GM12878 (cell line): ENCODE results near the gene VSTM2L. TPM values are rescaled to one million over a fixed set of nuclear protein-coding genes. Genes with fewer than 3 reads are reported as not detected.

Experiments used
- ATAC-seq: fragments of 200-7000 bp; cut with Tn5 transposase; 3 replicates; pipeline ENCODE4 v1.9.1; 2020; ENCODE audit warnings: mild to moderate bottlenecking, moderate library complexity
- BruUV-seq: library from RNA; stranded (reverse); fragments of 400-500 nt; replicated peaks from 2 replicates; lab custom pipeline; 2021; lab: Mats Ljungman, UMichigan
- CTCF ChIA-PET: fragments of 300-600 bp; sonication (Branson Sonifier 250); formaldehyde crosslinking; extraction: SDS; loops from one replicate; lab custom pipeline; 2021; ENCODE audit warnings: inconsistent platforms; lab: Yijun Ruan, JAX
- POLR2A ChIA-PET: fragments of 350-600 bp; formaldehyde crosslinking; extraction: SDS; loops from one replicate; lab custom pipeline; 2021; ENCODE audit warnings: inconsistent platforms; lab: Charles Lee
- RAD21 ChIA-PET: fragments of 300-600 bp; sonication (Branson Sonifier 250); formaldehyde crosslinking; loops from one replicate; lab custom pipeline; 2023; ENCODE audit warnings: antibody characterized with exemption; ENCODE audit not compliant: unreplicated experiment; lab: Charles Lee
- SMC1A ChIA-PET: fragments of 300-600 bp; sonication (Branson Sonifier 250); formaldehyde crosslinking; loops from one replicate; lab custom pipeline; 2023; ENCODE audit not compliant: unreplicated experiment, uncharacterized antibody; lab: Charles Lee
- DNase-seq: peaks from one replicate; pipeline ENCODE4 v3.0.0-alpha.2; 2011; ENCODE audit warnings: low read depth, low spot score
- FAIRE-seq: peaks from 3 replicates; lab custom pipeline; 2011; peaks lifted over from hg19 to GRCh38; lab: Jason Lieb, UNC
- H2AFZ ChIP-seq: 2 replicates; pipeline ENCODE4 v1.6.0; 2011; ENCODE audit warnings: low read depth, low read length, control low read depth; ENCODE audit not compliant: control insufficient read depth
- H3K27ac ChIP-seq: 2 replicates; pipeline ENCODE4 v1.5.1; 2011; ENCODE audit warnings: control low read depth; ENCODE audit not compliant: control insufficient read depth, insufficient read depth
- H3K27me3 ChIP-seq, 2 experiments: replicated peaks in 1 of 2; 2 replicates each; pipeline versions ENCODE4 v1.6.0 to v1.6.1; 2011; ENCODE audit warnings: low read length in 1 of 2; ENCODE audit not compliant: control insufficient read depth in 2 of 2, insufficient read depth in 2 of 2
- H3K36me3 ChIP-seq, 2 experiments: 2 replicates each; pipeline ENCODE4 v1.5.1; 2011; ENCODE audit warnings: low read length in 1 of 2; ENCODE audit not compliant: control insufficient read depth in 2 of 2, insufficient read depth in 2 of 2
- H3K4me1 ChIP-seq: 2 replicates; pipeline ENCODE4 v1.6.1; 2011; ENCODE audit warnings: mild to moderate bottlenecking, low read length, moderate library complexity, mixed read lengths; ENCODE audit not compliant: control insufficient read depth, insufficient read depth
- H3K4me2 ChIP-seq: 2 replicates; pipeline ENCODE4 v1.6.0; 2011; ENCODE audit warnings: control low read depth; ENCODE audit not compliant: control insufficient read depth, insufficient read depth
- H3K4me3 ChIP-seq: fragments of 200-600 bp; sonication (generic); 2 replicates; pipeline ENCODE4 v1.5.1; 2016
- H3K79me2 ChIP-seq: 2 replicates; pipeline ENCODE4 v1.6.0; 2011; ENCODE audit warnings: low read length; ENCODE audit not compliant: control insufficient read depth, insufficient read depth
- H3K9ac ChIP-seq: 2 replicates; pipeline ENCODE4 v1.8.0; 2011; ENCODE audit warnings: low read length, control low read depth, mixed read lengths; ENCODE audit not compliant: control insufficient read depth, insufficient read depth
- H3K9me3 ChIP-seq: replicated peaks from 3 replicates; pipeline ENCODE4 v1.5.1; 2011; ENCODE audit warnings: mild to moderate bottlenecking, low read length; ENCODE audit not compliant: control insufficient read depth, insufficient read depth
- H4K20me1 ChIP-seq: 2 replicates; pipeline ENCODE4 v1.6.0; 2011; ENCODE audit not compliant: control insufficient read depth, insufficient read depth
- HDAC6 ChIP-seq: fragments of 200-600 bp; sonication (generic); IDR thresholded peaks from one replicate; pipeline ENCODE4 v1.8.0; 2017; ENCODE audit warnings: antibody characterized with exemption; ENCODE audit not compliant: unreplicated experiment
- MYB ChIP-seq: fragments of 150-350 bp; IDR thresholded peaks from 2 replicates; pipeline ENCODE4 v1.6.1; 2014; ENCODE audit warnings: mild to moderate bottlenecking, low read depth, low read length, borderline replicate concordance
- STAT3 ChIP-seq: IDR thresholded peaks from 2 replicates; pipeline ENCODE4 v1.6.1; 2011; ENCODE audit warnings: low read depth, low read length, improper control_type of control experiment
- WGBS: methylation state at CpG from one replicate; pipeline ENCODE4 v1.1.6; 2016; ENCODE audit warnings: low lambda C conversion rate; ENCODE audit not compliant: insufficient replicate concordance, insufficient coverage; ENCODE audit errors: missing lambda C conversion rate; 5-methylcytosine and 5-hydroxymethylcytosine counted together
- in situ Hi-C: fragments of 300-500 bp; cut with MboI; formaldehyde crosslinking; loops from 9 replicates; pipeline ENCODE4 v1.14.3; 2018; ENCODE audit warnings: mixed read lengths
- intact Hi-C: fragments of 100-400 bp; cut with micrococcal nuclease; formaldehyde crosslinking; loops from one replicate; pipeline ENCODE4 v1.14.2; 2022; ENCODE audit not compliant: unreplicated experiment
- polyA plus RNA-seq, 11 experiments: library from polyadenylated mRNA; depleted of rRNA in 4 of 11; unstranded in 6 of 11; stranded (reverse) in 5 of 11; fragments of >200 nt; fragmentation: Nextera tagmentation in 4 of 11; fragmentation: Illumina TruSeq in 1 of 11; extraction: Ambion mirVana in 4 of 11; extraction: Trizol in 1 of 11; gene quantifications; 1 replicate in 1 of 11; 2 replicates in 10 of 11; pipeline versions ENCODE4 v1.2.1 to v1.2.3, GENCODE V29; 2011 to 2016; ENCODE audit warnings: inconsistent platforms in 2 of 11, missing spikeins in 2 of 11, low read depth in 1 of 11
- total RNA-seq, 4 experiments: library from RNA; depleted of rRNA in 3 of 4; stranded (reverse); fragments of >200 nt in 3 of 4; fragmentation: Illumina TruSeq in 1 of 4; extraction: Trizol in 1 of 4; gene quantifications; 2 replicates each; pipeline versions ENCODE4 v1.2.1 to v1.2.3, GENCODE V29; 2013 to 2021
- TF ChIP-seq, protein P1 (sequence below): fragments of 450-650 bp; IDR thresholded peaks from 2 replicates; pipeline ENCODE4 v1.6.1; 2014; ENCODE audit warnings: mild to moderate bottlenecking
- TF ChIP-seq, protein P2 (sequence below), 3 experiments: IDR thresholded peaks in 2 of 3; conservative IDR thresholded peaks in 1 of 3; 2 replicates each; pipeline ENCODE4 v1.5.1; 2011; ENCODE audit warnings: low read depth in 3 of 3, low read length in 3 of 3, mild to moderate bottlenecking in 3 of 3, control low read depth in 2 of 3, moderate library complexity in 2 of 3, inconsistent platforms in 1 of 3, mixed read lengths in 1 of 3; ENCODE audit not compliant: control insufficient read depth in 2 of 3, insufficient read depth in 1 of 3; ENCODE audit errors: extremely low read depth in 1 of 3

VSTM2L gene
- total and polyA plus RNA-seq, 10 of the 15 experiments (the other 5 are each of a cell fraction or from before 2014, with no cell fraction given) = 0.05 to 1.5 (median 0.63) TPM; not detected in 2

DNA sequence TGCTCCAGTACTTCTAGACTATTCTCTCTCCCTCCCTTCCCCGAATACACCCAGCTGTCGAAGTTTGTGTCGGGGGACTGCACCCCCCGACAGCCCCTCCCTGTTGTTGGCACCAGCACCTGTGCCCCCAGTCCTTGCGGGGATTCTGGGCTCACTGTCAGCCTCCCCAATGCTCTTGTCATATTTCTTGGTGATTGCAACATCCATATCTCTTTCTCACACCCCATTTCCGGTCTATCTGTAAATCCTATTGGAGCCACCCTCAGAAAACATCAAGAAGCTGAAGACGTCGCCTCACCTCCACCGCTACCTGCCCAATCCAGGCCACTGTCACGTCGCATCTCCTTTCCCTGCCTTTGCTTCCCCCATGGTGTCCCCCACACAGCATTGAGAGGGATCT, 32.6 kb upstream of the VSTM2L start (continued):
- TF ChIP-seq, protein P1, sequence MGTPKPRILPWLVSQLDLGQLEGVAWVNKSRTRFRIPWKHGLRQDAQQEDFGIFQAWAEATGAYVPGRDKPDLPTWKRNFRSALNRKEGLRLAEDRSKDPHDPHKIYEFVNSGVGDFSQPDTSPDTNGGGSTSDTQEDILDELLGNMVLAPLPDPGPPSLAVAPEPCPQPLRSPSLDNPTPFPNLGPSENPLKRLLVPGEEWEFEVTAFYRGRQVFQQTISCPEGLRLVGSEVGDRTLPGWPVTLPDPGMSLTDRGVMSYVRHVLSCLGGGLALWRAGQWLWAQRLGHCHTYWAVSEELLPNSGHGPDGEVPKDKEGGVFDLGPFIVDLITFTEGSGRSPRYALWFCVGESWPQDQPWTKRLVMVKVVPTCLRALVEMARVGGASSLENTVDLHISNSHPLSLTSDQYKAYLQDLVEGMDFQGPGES = no peak
- TF ChIP-seq STAT3 = no peak

DNA sequence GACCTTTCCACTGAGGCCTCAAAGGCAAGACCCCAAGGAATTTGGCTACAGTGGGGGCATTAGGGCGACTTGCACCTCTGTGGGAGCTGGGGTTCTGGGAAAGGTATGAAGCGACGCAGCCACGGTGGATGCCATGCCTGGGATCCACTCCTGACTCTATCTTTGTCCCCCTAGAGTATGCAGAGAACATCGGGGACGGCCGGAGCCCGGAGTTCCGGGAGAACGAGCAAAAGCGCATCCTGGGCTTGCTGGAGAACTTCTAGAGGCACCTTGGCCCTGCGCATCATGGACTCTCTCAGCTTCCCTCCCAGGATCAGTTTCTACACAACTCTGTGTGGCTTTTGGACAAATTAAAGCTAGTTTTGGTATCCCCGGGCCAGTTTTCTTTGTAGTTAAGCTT, 31.2 kb upstream of the VSTM2L start:
- no peaks in the 10 kb centered on the region for H3K27me3 ChIP-seq
- H3K4me2 ChIP-seq = no peak overlapping the region
- no TSS peak for BruUV-seq
- FAIRE-seq = no peak
- in situ Hi-C loops = no loop called here
- H3K4me1 ChIP-seq = no peaks in the 10 kb centered on the region
- RAD21 ChIA-PET = no interaction called here
- no peaks in the 10 kb centered on the region for H3K9me3 ChIP-seq
- H3K79me2 ChIP-seq = no peaks in the 10 kb centered on the region
- H3K36me3 ChIP-seq = peaks cover 3 to 10% of the 10 kb centered on the region in 2 experiments; a peak in 3 of 4 replicates
- intact Hi-C loops = no loop called here
- CTCF ChIA-PET = no interaction called here
- POLR2A ChIA-PET = no interaction called here
- H3K9ac ChIP-seq = no peak overlapping the region
- 94% methylated on average over 13 of the region's 13 CpGs for WGBS
- no peak overlapping the region for H3K4me3 ChIP-seq
- H3K27ac ChIP-seq = no peak overlapping the region
- SMC1A ChIA-PET = no interaction called here
- DNase-seq = no peak
- ATAC-seq = no peak
- TF ChIP-seq MYB (no peak), HDAC6 (no peak)
- TF ChIP-seq, protein P2, sequence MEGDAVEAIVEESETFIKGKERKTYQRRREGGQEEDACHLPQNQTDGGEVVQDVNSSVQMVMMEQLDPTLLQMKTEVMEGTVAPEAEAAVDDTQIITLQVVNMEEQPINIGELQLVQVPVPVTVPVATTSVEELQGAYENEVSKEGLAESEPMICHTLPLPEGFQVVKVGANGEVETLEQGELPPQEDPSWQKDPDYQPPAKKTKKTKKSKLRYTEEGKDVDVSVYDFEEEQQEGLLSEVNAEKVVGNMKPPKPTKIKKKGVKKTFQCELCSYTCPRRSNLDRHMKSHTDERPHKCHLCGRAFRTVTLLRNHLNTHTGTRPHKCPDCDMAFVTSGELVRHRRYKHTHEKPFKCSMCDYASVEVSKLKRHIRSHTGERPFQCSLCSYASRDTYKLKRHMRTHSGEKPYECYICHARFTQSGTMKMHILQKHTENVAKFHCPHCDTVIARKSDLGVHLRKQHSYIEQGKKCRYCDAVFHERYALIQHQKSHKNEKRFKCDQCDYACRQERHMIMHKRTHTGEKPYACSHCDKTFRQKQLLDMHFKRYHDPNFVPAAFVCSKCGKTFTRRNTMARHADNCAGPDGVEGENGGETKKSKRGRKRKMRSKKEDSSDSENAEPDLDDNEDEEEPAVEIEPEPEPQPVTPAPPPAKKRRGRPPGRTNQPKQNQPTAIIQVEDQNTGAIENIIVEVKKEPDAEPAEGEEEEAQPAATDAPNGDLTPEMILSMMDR (IDR thresholded peaks at IDR 0.05 in 2 of 3, conservative IDR thresholded peaks at IDR 0.05 in 1 of 3; ENCODE audit: control insufficient read depth in 2 of 3, extremely low read depth in 1 of 3, insufficient read depth in 1 of 3, low read depth in 3 of 3, low read length in 3 of 3) = no peak
- no peak overlapping the region for H2AFZ ChIP-seq
- no peaks in the 10 kb centered on the region for H4K20me1 ChIP-seq
